ENCODE results near the gene CAP1. TPM values are rescaled to one million over a fixed set of nuclear protein-coding genes. Genes with fewer than 3 reads are reported as not detected.

CAP1 gene
- total and polyA plus RNA-seq, 10 of the 15 experiments (the other 5 are each of a cell fraction or from before 2014, with no cell fraction given): 360 to 500 (median 431) TPM

DNA sequence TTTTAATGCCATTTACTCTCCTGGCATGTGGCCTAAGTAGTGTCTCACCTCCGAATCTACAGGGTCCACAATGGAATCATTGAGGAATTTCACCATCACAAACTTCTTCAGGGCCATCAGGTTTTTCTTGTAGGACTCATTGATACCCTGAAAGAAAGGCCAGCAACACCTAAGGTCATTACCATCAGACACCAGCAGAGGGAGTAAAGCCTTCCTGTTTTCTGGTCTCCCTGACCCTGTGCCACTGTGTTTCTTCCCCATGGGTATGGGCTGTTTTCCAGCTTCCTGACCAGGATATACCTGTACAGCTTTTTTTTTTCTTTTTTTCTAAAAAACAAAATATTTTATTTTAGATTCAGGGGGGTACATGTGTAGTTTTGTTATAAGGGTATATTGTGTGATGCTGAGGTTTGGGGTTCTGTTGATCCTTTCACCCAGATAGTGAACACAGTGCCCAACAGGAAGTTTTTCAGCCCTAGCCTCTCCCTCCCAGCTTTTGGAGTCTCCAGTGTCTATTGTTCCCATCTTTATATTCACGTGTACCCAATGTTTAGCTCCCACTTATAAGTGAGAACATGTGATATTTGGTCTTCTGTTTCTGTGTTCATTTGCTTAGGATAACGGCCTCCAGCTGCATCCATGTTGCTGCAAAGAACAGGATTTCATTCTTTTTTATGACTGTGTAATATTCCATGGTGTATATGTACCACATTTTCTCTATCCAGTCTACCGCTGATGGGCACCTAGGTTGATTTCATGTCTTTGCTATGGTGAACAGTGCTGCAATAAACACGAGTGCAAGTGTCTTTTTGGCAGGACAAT, 38.2 kb downstream of the CAP1 start:
- intact Hi-C loops (cut with micrococcal nuclease; ENCODE audit: unreplicated experiment) (loop anchor here (1.0 kb wide), 1 partner anchor 260 kb away; no protein-coding TSS in a partner anchor), in situ Hi-C loops (cut with MboI) (no loop called here)
- Histone ChIP-seq H3K4me3 (no peak overlapping the region), H4K20me1 (ENCODE audit: control insufficient read depth, insufficient read depth) (no peaks in the 10 kb centered on the region), H3K9me3 (replicated peaks; ENCODE audit: control insufficient read depth, insufficient read depth, low read length) (no peaks in the 10 kb centered on the region), H3K27ac (ENCODE audit: control insufficient read depth, insufficient read depth) (no peak overlapping the region), H3K79me2 (ENCODE audit: control insufficient read depth, insufficient read depth, low read length) (no peaks in the 10 kb centered on the region), H3K9ac (ENCODE audit: control insufficient read depth, insufficient read depth, low read length) (no peak overlapping the region), H2AFZ (ENCODE audit: control insufficient read depth, low read depth, low read length) (no peak overlapping the region), H3K36me3 (ENCODE audit: control insufficient read depth in 2 of 2, insufficient read depth in 2 of 2, low read length in 1 of 2) (peaks cover 0 to 22% of the 10 kb centered on the region in 2 experiments), H3K4me1 (ENCODE audit: control insufficient read depth, insufficient read depth, low read length) (no peaks in the 10 kb centered on the region), H3K4me2 (ENCODE audit: control insufficient read depth, insufficient read depth) (no peak overlapping the region), H3K27me3 (replicated peaks in 1 of 2; ENCODE audit: control insufficient read depth in 2 of 2, insufficient read depth in 2 of 2, low read length in 1 of 2) (no peaks in the 10 kb centered on the region)
- no TSS peak for BruUV-seq (replicated peaks)
- FAIRE-seq (peak; percentile 87), DNase-seq (ENCODE audit: low read depth, low spot score) (no peak), ATAC-seq (peak; percentile 98)
- ChIA-PET CTCF (interaction anchor here (0.6 to 20.0 kb wide), 25 partner anchors 9 to 540 kb away, joined by 3 to 271 read pairs (median 5); no protein-coding TSS in a partner anchor), SMC1A (ENCODE audit: uncharacterized antibody, unreplicated experiment) (interaction anchor here (1.1 to 3.9 kb wide), 9 partner anchors 19 to 453 kb away, joined by 3 to 20 read pairs (median 5); partner anchors contain the start of gene ZNF684), RAD21 (ENCODE audit: unreplicated experiment) (interaction anchor here (0.6 to 2.1 kb wide), 6 partner anchors 13 to 259 kb away, joined by 3 to 9 read pairs (median 5); no protein-coding TSS in a partner anchor), POLR2A (interaction anchor here (0.5 kb wide), 1 partner anchor 14 kb away, joined by 3 read pairs; no protein-coding TSS in a partner anchor)
- TF ChIP-seq SMC3 (IDR thresholded peaks at IDR 0.05; ENCODE audit: borderline replicate concordance, low read length) (peak; percentile 63), RAD21 (IDR thresholded peaks at IDR 0.05; ENCODE audit: insufficient read depth, low read depth, low read length) (peak; percentile 63), GABPA (IDR thresholded peaks at IDR 0.05; ENCODE audit: low read depth) (no peak), STAT1 (conservative IDR thresholded peaks at IDR 0.05) (no peak), SPI1 (IDR thresholded peaks at IDR 0.05; ENCODE audit: borderline replicate concordance, insufficient read depth, low read depth, low read length) (peak; percentile 68; the same call in 1 of the 2 replicates), CHD4 (IDR thresholded peaks at IDR 0.05) (no peak), HDAC2 (IDR thresholded peaks at IDR 0.05) (no peak), SIX5 (IDR thresholded peaks at IDR 0.05; ENCODE audit: low read depth, low read length, severe bottlenecking) (no peak), IRF3 (IDR thresholded peaks at IDR 0.05) (no peak), TARDBP (IDR thresholded peaks at IDR 0.05; ENCODE audit: borderline replicate concordance) (no peak), EZH2 (IDR thresholded peaks at IDR 0.05; ENCODE audit: borderline replicate concordance, control insufficient read depth, low read depth, low read length) (no peak), YY1 (IDR thresholded peaks at IDR 0.05; ENCODE audit: low read depth, low read length) (0 out of 2 replicates have a peak, but pooled peaks have one; percentile 18), RCOR1 (conservative IDR thresholded peaks at IDR 0.05; ENCODE audit: low read depth, low read length) (no peak), MLLT1 (IDR thresholded peaks at IDR 0.05) (no peak), CTCF (IDR thresholded peaks at IDR 0.05 in 2 of 3, conservative IDR thresholded peaks at IDR 0.05 in 1 of 3; ENCODE audit: control insufficient read depth in 2 of 3, extremely low read depth in 1 of 3, insufficient read depth in 1 of 3, low read depth in 3 of 3, low read length in 3 of 3) (peak; percentile 74 to 85 (median 75))
- WGBS (ENCODE audit: insufficient coverage, insufficient replicate concordance, low lambda C conversion rate, missing lambda C conversion rate): 80% methylated on average over 5 of the region's 5 CpGs
